ENCODE data around the gene SCO2. TPM values are rescaled to one million over a fixed set of nuclear protein-coding genes. Genes with fewer than 3 reads are reported as not detected.

Gene SCO2
- total and polyA plus RNA-seq, 2 of the 13 experiments (the other 11 are each of a cell fraction or from before 2014, with no cell fraction given) = 0.32 to 3.7 TPM

GRCh38 chr22:50485221-50486131, 39.9 kb downstream of the SCO2 start (continued):
- TF ChIP-seq GLI4 (CRISPR knock-in tag; IDR thresholded peaks at IDR 0.05; ENCODE audit: borderline replicate concordance) (no peak), BRD4 (CRISPR knock-in tag; IDR thresholded peaks at IDR 0.05) (no peak), BCLAF1 (IDR thresholded peaks at IDR 0.05) (no peak), PLSCR1 (CRISPR knock-in tag; IDR thresholded peaks at IDR 0.05; ENCODE audit: borderline replicate concordance) (no peak), ATF6 (CRISPR knock-in tag; conservative IDR thresholded peaks at IDR 0.05) (no peak), TCF7L2 (IDR thresholded peaks at IDR 0.05; ENCODE audit: low read depth, low read length) (no peak), SPEN (CRISPR knock-in tag; IDR thresholded peaks at IDR 0.05; ENCODE audit: low read depth) (peak; percentile 85; the same call in 1 of the 2 replicates), ATAD3A (CRISPR knock-in tag; IDR thresholded peaks at IDR 0.05) (no peak), ZNF784 (CRISPR knock-in tag; IDR thresholded peaks at IDR 0.05; ENCODE audit: borderline replicate concordance) (peak; percentile 48; the same call in 1 of the 2 replicates), NBN (conservative IDR thresholded peaks at IDR 0.05) (no peak), ZBTB7B (CRISPR knock-in tag; IDR thresholded peaks at IDR 0.05) (0 out of 2 replicates have a peak, but pooled peaks have one; percentile 45), LBX2 (CRISPR knock-in tag; IDR thresholded peaks at IDR 0.05; ENCODE audit: borderline replicate concordance) (peak; percentile 60; the same call in 1 of the 2 replicates), XRCC5 (optimal IDR thresholded peaks at IDR 0.05; ENCODE audit: low read length) (no peak), ZNF33B (CRISPR knock-in tag; IDR thresholded peaks at IDR 0.05) (no peak; the same call in 1 of the 2 replicates), ZNF790 (CRISPR knock-in tag; IDR thresholded peaks at IDR 0.05; ENCODE audit: borderline replicate concordance) (no peak), TP53 (CRISPR knock-in tag; conservative IDR thresholded peaks at IDR 0.05) (no peak), HDAC1 (CRISPR knock-in tag; IDR thresholded peaks at IDR 0.05) (peak; percentile 67), MATR3 (CRISPR knock-in tag; IDR thresholded peaks at IDR 0.05) (no peak), GLMP (CRISPR knock-in tag; IDR thresholded peaks at IDR 0.05; ENCODE audit: borderline replicate concordance) (no peak)

All from HepG2 (cell line).